GM18519 (cell line): ENCODE measurements around the gene ICE2.
A peak's percentile ranks its signal among the peaks of the same experiment; 100 is the strongest.
"Not testable (repeated sequence)": the region's sequence is repeated elsewhere in the genome, so short reads cannot be mapped to it uniquely, and the experiment has no call there.

Experiments
- ATAC-seq: cut with Tn5 transposase; IDR thresholded peaks from one replicate; pipeline ENCODE4 v1.9.1; 2021; ENCODE audit warnings: mild to moderate bottlenecking, moderate library complexity; ENCODE audit not compliant: unreplicated experiment, low FRiP score

Gene ICE2

DNA sequence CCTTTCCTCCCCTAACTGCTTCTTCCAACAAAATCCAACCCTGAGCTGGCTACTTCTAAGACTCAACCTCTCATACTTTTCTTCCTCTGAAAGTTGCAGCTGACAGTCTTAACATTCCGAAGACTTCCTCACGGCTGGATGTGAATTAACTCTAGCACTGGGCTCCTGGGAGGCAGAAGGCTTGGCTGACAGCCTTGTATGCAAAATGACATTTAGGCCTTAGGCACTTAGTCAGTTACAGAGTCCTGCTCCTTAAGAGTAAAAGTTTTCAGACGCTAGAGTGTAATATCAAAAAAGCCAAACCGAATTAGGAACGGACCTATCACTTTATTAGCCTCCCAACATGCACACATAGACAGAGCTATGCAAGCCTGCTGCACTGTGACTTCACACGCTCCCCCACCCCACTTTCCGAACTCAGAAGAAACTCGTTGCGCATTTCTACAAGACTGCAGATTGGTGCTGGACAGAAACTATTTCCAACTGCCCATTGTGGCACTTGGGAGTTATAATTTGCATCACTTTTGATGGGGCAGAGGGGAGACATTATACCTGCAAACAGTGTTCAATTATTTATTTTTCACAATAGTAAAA is 65.6 kb downstream of the ICE2 start:
- no peak for ATAC-seq

DNA sequence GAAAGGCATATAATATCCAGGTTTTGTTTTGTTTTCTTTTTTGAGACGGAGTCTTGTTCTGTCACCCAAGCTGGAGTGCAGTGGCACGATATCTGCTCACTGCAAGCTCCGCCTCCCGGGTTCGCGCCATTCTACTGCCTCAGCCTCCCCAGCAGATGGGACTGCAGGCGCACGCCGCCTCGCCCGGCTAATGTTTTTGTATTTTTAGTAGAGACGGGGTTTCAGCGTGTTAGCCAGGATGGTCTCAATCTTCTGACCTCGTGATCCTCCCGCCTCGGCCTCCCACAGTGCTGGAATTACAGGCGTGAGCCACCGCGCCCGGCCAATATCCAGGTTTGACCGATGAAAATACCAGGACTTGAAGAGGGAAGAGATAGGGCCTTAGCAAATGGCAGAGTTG is 66.1 kb downstream of the ICE2 start:
- ATAC-seq: not testable (repeated sequence)

DNA sequence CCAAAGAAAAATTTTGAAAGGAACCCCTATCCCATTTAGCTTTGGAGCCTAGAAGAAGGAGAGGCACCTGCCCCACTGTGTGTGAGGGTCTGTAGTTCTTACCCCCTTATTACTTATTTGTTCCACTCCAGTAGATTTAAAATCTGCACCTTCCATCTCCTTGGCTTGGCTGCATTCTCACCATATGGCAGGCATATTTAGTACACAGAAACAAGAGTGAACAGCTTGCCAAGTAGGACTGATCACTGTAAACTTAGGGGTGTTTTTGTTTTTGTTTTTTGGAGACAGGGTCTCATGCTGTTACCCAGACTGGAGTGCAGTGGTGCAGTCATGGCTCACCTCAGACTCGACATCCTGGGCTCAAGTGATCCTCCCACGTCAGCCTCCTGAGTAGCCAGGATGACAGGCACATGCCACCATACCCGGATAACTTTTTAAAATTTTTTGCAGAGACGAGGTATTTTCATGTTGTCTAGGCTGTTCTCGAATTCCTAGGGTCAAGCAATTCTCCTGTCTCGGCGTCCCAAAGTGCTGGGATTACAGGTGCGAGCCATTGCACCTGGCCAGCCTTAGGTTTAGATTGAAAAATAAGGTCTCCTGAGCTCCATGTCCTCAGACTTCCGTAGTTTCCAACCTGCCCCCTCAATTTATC is 67.0 kb downstream of the ICE2 start:
- ATAC-seq: no peak

DNA sequence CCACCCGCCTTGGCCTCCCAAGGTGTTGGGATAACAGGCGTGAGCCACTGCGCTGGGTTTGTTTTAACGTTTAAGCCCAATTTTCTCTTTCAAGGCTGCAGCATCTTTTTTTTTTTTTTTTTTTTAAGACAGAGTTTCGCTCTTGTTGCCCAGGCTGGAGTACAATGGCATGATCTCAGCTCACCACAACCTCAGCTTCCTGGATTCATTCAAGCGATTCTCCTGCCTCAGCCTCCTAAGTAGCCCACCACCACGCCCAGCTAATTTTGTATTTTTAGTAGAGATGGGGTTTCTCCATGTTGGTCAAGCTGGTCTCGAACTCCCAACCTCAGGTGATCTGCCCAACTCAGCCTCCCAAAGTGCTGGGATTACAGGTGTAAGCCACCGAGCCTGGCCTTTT is 68.6 kb downstream of the ICE2 start:
- not testable (repeated sequence) for ATAC-seq

DNA sequence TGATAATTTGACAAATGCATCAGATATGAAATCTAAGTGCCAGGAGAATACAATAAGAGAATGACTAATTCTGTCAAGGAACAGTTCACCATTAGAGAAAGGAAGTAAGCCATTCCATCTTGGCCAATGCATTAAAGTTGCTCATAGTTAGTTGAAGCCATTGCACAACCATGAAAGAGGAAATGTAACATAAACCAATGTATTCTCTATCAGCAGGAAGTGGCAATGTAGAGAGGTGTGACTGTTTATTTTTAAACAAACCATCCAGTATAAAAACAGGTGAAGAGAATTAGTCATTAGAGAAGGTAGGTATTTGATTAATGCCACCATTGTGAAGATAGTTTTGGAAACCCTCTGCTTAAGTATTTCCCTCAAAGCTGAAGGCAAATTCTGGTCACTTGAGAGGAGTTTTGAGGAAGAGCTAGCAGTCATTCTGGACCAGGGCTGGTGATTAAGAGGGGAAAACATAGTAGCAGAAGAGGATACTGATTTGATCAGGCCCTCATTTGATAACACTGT is 70.4 kb downstream of the ICE2 start:
- no peak for ATAC-seq

DNA sequence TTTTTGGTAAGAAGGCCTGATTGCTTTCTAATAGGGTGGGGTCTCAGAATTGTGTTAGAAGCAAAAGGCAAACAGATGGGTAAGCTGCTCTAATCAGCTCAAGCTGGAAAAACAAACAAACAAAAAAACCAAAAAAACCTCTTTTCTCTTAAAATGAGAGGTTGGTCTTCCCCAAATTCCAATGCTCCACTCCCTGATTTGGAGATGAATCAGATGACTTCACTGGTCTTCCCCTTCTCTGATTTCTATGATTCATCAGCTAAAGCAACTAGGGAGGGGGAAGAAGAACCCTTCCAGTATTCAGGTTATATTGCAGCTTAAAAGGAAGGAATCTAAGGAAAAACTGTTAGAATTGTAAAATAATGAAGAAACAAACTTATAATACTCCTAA is 71.5 kb downstream of the ICE2 start:
- no peak for ATAC-seq

DNA sequence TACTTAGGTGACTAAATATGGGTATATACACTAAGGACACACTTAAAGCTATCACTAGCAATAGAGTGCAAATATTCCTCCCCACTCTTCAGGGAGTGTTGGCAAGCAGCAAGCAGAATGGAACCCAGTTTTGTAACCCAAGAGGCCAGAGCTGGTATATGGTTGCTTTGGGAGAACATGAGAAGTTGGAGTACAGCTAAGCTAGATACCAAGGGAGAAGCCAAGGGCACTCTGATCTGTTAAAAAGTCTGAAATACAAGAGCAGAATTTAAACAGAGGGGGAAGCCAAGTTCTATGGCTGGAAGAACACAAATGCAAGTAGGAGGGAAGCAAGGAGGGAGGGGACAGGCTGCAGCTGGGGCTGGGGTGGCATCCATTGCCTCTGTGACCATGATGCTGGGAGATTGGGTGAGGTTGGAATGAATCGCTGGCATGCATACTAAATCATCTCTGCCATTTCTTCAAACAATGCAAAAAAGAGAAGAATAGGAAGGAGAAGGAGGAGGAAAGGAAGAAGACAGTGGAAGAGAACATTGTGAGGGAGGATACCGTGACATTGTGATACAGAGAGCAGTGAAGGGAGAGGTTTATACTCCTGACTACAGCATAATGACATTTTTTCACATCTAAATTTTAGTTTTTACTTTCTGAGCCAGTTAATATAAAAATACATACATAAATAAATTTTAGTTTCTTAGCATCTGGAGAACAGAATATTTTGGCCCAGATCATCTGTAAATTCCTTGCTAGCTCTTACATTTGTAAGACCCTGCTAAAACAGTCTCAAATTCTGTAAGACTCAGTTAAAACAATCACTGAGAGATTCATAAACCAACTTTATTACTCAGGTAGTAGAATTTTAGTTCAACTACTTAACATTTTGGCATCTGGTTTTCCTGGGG is 72.2 kb downstream of the ICE2 start:
- ATAC-seq: no peak

DNA sequence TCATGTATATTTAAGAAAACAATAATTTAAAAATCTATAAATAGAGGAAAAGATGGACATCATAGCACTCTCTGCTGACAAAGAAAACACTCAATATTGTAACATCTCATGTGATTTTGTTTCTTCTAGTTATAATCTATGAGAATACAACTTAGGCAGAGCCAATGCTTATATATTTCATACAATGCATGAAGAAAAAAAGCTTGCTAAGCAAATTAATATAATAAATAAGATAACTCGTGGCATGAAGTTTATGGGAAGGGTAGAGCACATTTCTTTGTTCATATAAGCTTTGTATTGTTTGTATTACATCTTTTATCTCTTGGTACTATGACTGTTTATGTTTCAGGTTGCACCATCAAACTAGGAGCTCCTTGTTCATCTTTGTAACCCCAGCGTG is 73.5 kb downstream of the ICE2 start:
- ATAC-seq: no peak

DNA sequence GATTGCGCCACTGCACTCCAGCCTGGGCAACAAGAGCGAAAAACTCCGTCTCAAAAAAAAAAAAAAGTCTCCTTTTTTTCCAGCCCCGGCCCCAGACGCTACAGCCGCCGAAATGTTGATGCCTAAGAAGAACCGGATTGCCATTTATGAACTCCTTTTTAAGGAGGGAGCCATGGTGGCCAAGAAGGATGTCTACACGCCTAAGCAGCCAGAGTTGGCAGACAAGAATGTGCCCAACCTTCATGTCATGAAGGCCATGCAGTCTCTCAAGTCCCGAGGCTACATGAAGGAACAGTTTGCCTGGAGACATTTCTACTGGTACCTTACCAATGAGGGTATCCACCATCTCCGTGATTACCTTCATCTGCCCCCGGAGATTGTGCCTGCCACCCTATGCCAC is 74.6 kb downstream of the ICE2 start:
- ATAC-seq: not testable (repeated sequence)

DNA sequence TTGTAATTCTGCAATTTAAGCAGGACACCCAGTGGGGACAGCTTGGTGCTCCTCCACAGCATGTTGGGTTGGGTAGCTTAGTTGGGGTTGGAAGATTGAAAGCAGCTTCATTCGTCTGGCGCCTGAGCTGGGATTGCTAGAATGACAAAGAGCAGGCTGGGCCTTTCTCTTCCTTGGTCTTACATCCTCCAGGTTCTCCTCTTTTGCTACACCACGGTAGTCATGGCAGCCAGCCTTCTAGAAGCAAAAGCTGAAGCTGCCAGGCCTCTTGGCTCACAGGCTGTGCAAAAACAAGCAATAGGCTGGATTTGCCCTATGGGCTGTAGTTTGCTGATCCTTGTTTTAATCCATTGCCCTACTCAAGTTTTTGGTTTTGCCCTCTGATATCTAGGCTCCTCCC is 78.0 kb downstream of the ICE2 start:
- ATAC-seq: no peak

DNA sequence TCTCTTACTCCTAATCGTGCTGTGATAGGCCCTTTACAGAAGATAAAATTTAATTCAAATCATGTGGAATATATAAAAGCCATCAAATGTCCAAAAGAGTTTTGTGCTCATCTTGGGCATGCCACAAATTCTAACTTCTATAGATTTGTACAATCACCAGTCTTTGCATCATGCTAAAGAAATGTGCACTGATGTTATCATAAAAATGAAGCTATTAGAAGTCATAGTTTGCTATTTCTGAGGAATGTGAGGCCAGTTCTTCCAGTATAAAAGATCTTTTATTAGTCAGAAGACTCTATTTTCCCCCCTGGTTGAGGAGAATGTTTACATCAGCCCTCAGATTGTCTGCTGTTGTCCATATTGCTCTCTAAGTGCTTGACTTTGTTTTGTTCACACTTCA is 79.0 kb downstream of the ICE2 start:
- no peak for ATAC-seq

DNA sequence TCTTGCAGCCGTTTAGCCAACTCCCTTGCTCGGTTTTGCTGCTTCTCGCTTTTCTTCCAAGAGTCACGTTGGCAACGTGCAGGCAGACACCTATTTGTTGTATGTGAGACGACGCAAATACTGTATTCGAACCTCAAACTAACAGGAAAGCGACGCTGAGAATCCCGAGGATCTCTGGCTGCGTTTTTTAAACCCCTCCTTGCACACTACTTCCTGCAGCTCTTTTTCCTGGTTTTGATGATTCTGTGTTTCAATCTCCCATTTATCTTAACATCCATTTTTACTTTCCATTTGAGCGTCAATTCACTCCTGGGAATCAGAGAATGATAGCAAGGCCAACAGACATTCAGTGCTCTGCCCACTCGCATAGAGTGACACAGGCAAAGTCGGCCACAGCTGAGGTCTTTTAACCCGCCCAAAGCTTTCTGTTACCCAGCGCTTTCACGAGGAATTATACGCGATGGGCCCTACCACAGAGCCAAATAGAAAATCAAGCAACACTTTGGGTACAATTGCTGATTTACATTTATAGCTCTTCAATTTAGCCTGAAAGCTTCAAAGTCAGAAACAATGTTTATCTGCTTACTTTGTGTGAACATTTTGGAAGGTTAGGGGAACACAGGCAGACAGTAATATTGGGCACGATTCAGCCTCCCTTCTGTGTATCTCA is 79.6 kb downstream of the ICE2 start:
- ATAC-seq: no peak

DNA sequence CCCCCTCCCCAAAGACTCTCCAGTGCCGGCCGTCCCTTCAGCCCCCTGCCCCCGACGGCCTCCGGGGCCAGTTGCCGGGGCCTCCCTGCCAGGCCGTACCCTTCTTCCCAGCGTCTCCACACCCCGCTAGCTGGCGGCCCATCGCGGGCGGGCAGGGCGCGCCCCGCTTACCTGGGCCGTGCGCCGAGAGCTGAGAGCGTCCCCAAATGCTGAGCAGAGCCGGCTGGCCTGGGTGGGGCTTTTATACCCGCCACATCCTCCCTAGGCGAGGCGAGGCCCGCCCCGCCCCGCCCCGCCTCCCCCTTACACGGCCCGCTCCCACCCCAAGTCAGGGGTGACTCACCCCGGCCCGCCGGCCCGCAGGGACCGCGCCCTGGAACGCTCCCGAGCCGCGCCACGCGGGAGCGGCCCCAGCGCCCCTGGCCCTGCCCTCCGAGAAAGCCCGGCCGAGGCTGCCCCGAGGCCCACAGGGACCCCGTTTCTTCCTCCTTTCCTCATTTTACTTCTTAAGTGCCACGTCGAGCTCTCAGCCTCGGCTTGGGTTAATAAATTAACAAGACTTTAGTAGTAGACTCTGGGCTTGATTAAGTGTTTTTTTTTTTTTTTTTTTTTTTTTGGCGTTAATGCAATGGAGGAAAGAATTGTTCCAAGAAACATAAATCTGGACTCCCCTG is 81.0 kb downstream of the ICE2 start, which contains the start of gene ANXA2:
TSS of gene ANXA2 (minus strand) at position 215 of the 674 bp plus-strand sequence. CDS start 11,911 bp downstream, outside the sequence.
- ATAC-seq: peak; percentile 63

DNA sequence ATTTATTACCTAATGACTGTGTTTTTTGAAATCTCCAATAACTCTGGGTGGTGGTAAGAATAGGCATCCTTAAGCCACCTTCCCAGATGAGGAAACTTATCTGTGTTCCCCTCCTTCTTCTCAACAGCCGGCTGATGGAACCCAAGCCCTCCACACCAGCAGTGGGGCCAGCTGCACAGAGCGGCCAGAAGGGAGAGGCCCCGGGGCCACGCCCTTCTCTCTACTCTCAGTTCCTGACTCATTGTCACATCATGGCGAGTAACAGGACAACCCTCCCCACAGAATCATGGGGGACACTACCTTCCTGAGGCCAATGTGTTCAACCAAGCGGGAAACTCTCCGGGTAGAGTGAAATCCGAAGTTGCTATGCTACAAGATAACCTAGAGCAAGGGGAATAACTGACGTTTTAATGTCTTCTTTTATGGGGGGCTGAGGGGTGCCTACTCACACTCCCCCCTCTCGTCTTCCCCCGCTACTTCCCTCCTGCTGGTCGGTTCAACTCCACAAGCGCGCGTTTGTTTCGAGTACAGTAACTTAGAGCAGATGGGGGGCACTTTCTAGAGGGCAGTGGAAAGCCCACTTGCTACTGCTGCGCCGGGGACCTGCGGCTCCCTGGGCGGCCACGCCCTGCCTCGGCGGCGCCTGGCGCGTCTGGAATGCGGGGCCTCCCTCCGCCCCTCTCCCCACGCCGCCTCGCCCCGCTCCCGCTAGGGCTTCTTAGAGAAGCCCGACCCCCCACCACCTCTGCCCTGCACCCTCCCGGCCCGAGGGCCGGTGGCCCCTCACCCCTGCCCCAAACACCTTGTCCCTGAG is 81.8 kb downstream of the ICE2 start:
- peak; percentile 50 for ATAC-seq

DNA sequence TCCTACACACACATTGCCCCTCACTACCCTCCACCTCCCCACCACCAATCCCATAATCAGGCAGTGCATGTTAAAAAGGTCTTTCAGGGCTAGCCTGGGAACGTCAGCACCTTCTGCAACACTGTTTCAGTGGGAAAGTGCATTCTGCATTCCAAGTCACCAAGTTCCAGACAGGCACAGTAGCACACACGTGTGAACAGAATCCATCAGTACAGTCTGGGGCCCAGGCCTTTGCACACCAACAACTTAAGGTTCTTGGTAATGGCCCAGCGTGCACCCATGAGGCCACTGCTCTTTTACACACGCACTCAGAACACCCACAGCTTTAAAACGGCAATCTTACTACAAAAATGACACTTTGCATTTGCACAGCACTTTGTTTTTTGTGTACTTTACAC is 82.4 kb downstream of the ICE2 start:
- ATAC-seq: no peak

DNA sequence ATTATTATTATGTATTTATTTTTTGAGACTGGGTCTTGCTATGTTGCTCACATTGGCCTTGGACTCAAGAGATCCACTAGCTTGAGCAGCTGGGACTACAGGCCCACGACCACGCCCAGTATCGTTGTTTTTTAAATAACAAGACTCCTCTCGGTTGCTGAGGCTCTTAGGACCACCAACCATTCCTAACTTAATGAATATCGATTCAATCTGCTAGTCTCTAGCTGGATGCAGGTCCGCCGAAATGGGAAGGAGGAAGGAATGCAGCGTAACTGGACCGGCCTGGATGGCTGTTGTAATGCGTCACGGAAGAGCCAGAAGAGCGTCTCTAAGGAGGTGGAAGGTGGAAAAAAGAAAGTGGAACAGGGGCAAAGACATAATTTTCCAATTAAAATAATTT is 82.8 kb downstream of the ICE2 start:
- no peak for ATAC-seq

DNA sequence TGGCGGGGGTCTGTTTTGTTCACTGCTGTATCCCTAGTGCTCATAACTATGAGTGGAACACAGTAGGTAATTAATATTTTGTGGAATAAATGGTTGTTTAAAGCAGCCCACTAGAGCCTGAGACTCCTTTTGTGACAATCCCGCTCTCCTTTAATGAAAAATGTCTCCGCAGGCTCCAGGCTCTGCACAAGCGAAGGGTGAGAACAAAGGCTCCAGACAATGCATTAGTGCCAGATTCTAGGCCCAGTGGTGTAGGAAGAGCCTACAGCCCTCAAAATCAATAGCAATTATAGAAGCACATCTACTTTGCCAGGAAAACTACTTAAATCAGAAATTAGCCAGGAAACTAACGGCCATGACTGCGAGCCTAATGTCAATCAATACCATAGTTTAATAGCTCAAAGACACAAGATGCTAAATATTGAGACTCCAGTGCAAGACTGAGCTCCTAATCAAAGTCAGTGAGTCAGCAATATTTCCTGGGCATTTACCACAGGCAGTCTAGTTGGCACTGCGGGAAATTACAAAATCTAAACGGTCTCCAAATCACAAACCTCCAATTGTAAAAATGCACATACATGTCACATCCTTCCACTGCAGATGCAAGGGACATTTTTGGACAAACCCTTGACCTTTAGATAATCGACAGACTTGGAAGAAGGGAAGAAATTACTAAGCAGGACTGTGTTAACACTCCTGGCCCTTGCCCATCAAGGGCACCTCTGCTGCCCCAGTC is 83.5 kb downstream of the ICE2 start:
- no peak for ATAC-seq

DNA sequence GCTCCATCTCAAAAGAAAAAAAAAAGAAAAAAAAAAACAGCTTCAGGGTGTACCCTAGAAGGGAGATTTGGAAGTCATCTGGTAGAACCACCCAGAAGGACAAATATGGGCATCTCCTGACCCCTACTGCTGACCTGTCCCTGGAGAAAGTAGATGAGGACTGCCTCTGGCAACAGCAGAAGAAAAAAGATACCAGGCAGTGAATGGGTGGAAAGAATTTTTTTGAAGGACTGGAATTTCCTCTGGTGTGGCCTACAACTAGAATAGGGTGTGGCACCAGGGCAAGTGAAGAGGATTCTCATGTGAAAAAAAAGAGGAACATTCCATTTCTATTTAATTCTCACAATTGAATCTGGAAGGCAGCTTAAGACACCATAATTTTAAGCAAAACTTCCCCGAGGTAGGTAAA is 84.2 kb downstream of the ICE2 start:
- no peak for ATAC-seq
